ENCODE data around the gene SCUBE1. TPM values are rescaled to one million over a fixed set of nuclear protein-coding genes. Genes with fewer than 3 reads are reported as not detected.

SCUBE1 gene
- total RNA-seq, 1 donor from 2014 or later = 25.9 TPM

DNA sequence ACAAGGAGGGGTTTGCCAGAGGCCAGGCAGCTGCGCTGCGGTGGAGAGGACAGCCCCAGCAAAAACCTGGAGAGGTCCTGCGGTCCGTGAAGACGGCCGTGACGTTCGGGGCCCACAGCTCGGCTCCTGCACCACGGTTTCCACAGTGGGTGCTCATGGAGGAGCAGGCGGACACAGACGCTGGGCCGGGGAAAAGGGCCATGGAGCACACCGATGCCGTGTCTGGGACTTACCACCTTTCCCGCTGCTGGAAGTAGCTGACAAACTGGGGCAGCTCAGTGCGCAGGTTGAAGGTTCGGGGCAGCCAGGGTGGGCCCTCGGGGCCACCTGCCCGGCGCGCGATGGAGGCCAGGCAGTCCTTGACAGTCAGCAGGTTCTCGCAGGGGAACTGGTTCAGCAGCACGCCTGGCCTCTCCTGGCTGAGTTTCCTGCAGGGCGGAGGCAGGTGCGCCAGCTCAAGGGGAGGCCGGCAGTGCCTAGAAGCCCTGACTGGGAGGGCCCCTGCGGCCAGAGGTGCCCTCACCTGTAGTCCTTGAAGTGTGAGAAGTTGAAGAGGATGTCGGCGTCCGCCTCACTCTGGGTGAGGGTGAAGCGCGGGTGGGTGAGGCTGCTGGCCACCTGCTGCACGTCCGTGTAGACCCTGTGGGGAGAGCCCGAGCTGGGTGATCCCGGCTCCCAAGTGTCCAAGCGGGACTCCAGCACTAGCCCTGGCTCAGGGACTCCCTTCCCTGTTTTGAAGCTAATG is 169.0 kb downstream of the SCUBE1 start:
- Mint-ChIP-seq H3K4me1 (no peaks in the 10 kb centered on the region), H3K27me3 (ENCODE audit: insufficient read depth, low read depth) (no peaks in the 10 kb centered on the region), H3K36me3 (peaks cover 12% of the 10 kb centered on the region), H3K4me3 (no peak overlapping the region), H3K9me3 (no peaks in the 10 kb centered on the region), H3K27ac (no peak overlapping the region)
- no peaks in the 10 kb centered on the region for H3K27me3 ChIP-seq
- no peaks in the 10 kb centered on the region for H3F3A ChIP-seq (ENCODE audit: low read depth)
- H3K9ac ChIP-seq = no peak overlapping the region
- no peaks in the 10 kb centered on the region for H3K9me3 ChIP-seq (ENCODE audit: low read depth)
- H3K4me1 ChIP-seq = no peaks in the 10 kb centered on the region
- H3K4me2 ChIP-seq = no peak overlapping the region
- H3K27ac ChIP-seq = no peak overlapping the region
- H4K20me1 ChIP-seq (ENCODE audit: low read depth) = no peaks in the 10 kb centered on the region
- no peak overlapping the region for H3K4me3 ChIP-seq
- TF ChIP-seq EZH2 (IDR thresholded peaks at IDR 0.05) (no peak), EZH2phosphoT487 (IDR thresholded peaks at IDR 0.05) (no peak)
- TF ChIP-seq, protein P1, sequence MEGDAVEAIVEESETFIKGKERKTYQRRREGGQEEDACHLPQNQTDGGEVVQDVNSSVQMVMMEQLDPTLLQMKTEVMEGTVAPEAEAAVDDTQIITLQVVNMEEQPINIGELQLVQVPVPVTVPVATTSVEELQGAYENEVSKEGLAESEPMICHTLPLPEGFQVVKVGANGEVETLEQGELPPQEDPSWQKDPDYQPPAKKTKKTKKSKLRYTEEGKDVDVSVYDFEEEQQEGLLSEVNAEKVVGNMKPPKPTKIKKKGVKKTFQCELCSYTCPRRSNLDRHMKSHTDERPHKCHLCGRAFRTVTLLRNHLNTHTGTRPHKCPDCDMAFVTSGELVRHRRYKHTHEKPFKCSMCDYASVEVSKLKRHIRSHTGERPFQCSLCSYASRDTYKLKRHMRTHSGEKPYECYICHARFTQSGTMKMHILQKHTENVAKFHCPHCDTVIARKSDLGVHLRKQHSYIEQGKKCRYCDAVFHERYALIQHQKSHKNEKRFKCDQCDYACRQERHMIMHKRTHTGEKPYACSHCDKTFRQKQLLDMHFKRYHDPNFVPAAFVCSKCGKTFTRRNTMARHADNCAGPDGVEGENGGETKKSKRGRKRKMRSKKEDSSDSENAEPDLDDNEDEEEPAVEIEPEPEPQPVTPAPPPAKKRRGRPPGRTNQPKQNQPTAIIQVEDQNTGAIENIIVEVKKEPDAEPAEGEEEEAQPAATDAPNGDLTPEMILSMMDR (IDR thresholded peaks at IDR 0.05) = no peak
- no peak for DNase-seq (ENCODE audit: low spot score)
- no peak overlapping the region for H2AFZ ChIP-seq (replicated peaks)
- H3K36me3 ChIP-seq = no peaks in the 10 kb centered on the region
- H3K79me2 ChIP-seq (ENCODE audit: low read depth) = no peaks in the 10 kb centered on the region

DNA sequence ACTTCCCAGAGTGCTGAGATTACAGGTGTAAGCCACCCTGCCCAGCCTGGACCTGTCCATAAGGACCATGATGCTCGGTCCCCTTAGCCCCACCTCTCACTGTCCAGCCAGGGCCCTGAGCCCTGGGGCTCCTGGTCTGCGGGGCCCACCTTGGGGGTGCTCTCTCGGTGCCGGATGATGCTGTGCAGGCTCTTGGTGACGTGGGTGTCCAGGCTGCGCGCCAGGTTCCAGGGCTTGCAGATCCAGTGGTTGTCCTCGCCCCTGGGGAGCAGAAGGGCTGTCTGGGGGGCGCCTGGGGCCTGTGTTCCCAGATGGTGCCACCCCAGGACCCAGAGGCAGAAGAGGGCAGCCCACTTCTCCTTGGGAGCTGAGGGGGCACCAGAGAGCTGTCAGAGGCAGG is 169.6 kb downstream of the SCUBE1 start:
- no peak for DNase-seq (ENCODE audit: low spot score)
- Histone ChIP-seq H2AFZ (replicated peaks) (no peak overlapping the region), H3K9ac (no peak overlapping the region), H3K79me2 (ENCODE audit: low read depth) (no peaks in the 10 kb centered on the region), H3K4me1 (no peaks in the 10 kb centered on the region), H3K27ac (no peak overlapping the region), H3K27me3 (no peaks in the 10 kb centered on the region), H3K4me2 (no peak overlapping the region), H3K4me3 (no peak overlapping the region), H4K20me1 (ENCODE audit: low read depth) (no peaks in the 10 kb centered on the region), H3K36me3 (no peaks in the 10 kb centered on the region), H3K9me3 (ENCODE audit: low read depth) (no peaks in the 10 kb centered on the region), H3F3A (ENCODE audit: low read depth) (no peaks in the 10 kb centered on the region)
- Mint-ChIP-seq H3K4me1 (no peaks in the 10 kb centered on the region), H3K36me3 (peaks cover 10% of the 10 kb centered on the region), H3K9me3 (no peaks in the 10 kb centered on the region), H3K4me3 (no peak overlapping the region), H3K27me3 (ENCODE audit: insufficient read depth, low read depth) (no peaks in the 10 kb centered on the region), H3K27ac (no peak overlapping the region)
- TF ChIP-seq EZH2phosphoT487 (IDR thresholded peaks at IDR 0.05) (no peak), EZH2 (IDR thresholded peaks at IDR 0.05) (no peak)
- TF ChIP-seq, protein P1 (IDR thresholded peaks at IDR 0.05) = no peak

DNA sequence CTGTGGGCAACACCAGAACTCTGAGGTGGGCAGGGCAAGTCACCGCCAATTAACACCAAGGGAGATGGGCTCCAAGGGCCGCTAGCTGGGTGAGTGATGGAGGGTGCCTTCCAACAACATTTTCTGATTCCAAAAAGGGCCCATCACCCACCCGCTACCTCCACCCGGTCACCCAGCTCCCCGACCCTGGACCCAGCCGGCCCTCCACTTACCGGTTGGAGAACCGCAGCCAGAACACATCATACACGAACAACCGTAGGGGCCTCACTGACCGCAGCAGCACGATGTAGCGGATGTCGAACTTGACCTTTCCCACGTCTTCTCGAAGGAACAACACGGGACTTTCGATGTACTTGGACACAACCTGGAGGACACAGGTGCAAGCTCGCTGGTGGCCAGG is 171.0 kb downstream of the SCUBE1 start:
- Mint-ChIP-seq H3K27ac (no peak overlapping the region), H3K9me3 (no peaks in the 10 kb centered on the region), H3K27me3 (ENCODE audit: insufficient read depth, low read depth) (peaks cover 2% of the 10 kb centered on the region), H3K4me1 (no peaks in the 10 kb centered on the region), H3K4me3 (no peak overlapping the region), H3K36me3 (peaks cover 9% of the 10 kb centered on the region)
- Histone ChIP-seq H3F3A (ENCODE audit: low read depth) (no peaks in the 10 kb centered on the region), H3K9ac (no peak overlapping the region), H3K4me2 (no peak overlapping the region), H3K9me3 (ENCODE audit: low read depth) (no peaks in the 10 kb centered on the region), H3K36me3 (no peaks in the 10 kb centered on the region), H3K4me3 (no peak overlapping the region), H4K20me1 (ENCODE audit: low read depth) (no peaks in the 10 kb centered on the region), H3K4me1 (no peaks in the 10 kb centered on the region), H3K27me3 (no peaks in the 10 kb centered on the region), H2AFZ (replicated peaks) (no peak overlapping the region), H3K27ac (no peak overlapping the region), H3K79me2 (ENCODE audit: low read depth) (no peaks in the 10 kb centered on the region)
- no peak for TF ChIP-seq EZH2phosphoT487 (IDR thresholded peaks at IDR 0.05)
- TF ChIP-seq, protein P1 (IDR thresholded peaks at IDR 0.05) = no peak
- TF ChIP-seq EZH2 (IDR thresholded peaks at IDR 0.05) = no peak
- no peak for DNase-seq (ENCODE audit: low spot score)
